Heart left ventricle (tissue), 16 donors: ENCODE measurements around the gene CSTB. TPM values are rescaled to one million over a fixed set of nuclear protein-coding genes. Genes with fewer than 3 reads are reported as not detected.

Source experiments
- ATAC-seq, 4 donors: fragments of 200-7000 bp; cut with Tn5 transposase; one replicate each; pipeline ENCODE4 v1.9.1; 2020 to 2022; ENCODE audit warnings: moderate library complexity in 4 of 4, mild to moderate bottlenecking in 3 of 4, moderate number of reproducible peaks in 1 of 4
- DNase-seq, 5 donors: peaks; one replicate each; pipeline ENCODE4 v3.0.0-alpha.2; 2020
- H3K27ac ChIP-seq, 12 donors: fragments of 200-600 bp; sonication (generic) in 4 of 12; one replicate each; pipeline versions ENCODE4 v1.5.0 to v1.8.0; 2016 to 2022; ENCODE audit warnings: mild to moderate bottlenecking in 2 of 12
- H3K27me3 ChIP-seq, 9 donors: fragments of 200-600 bp; sonication (generic) in 2 of 9; one replicate each; pipeline versions ENCODE4 v1.5.1 to v1.8.0; 2016 to 2022; ENCODE audit warnings: mild to moderate bottlenecking in 3 of 9
- H3K36me3 ChIP-seq, 9 donors: fragments of 200-600 bp; sonication (generic) in 2 of 9; one replicate each; pipeline versions ENCODE4 v1.5.0 to v1.8.0; 2018 to 2022; ENCODE audit warnings: mild to moderate bottlenecking in 2 of 9
- H3K4me1 ChIP-seq, 12 donors: fragments of 200-600 bp; sonication (generic) in 4 of 12; one replicate each; pipeline versions ENCODE4 v1.5.0 to v1.8.0; 2016 to 2022; ENCODE audit warnings: mild to moderate bottlenecking in 3 of 12
- H3K4me3 ChIP-seq, 12 donors: fragments of 200-600 bp; sonication (generic) in 4 of 12; one replicate each; pipeline versions ENCODE4 v1.5.0 to v1.8.0; 2017 to 2022; ENCODE audit warnings: mild to moderate bottlenecking in 9 of 12, moderate library complexity in 4 of 12
- H3K9me3 ChIP-seq, 12 donors: fragments of 200-600 bp; sonication (generic) in 4 of 12; one replicate each; pipeline versions ENCODE4 v1.5.0 to v1.8.0; 2016 to 2022; ENCODE audit warnings: mild to moderate bottlenecking in 1 of 12
- CTCF ChIP-seq, 12 donors: fragments of 200-600 bp; sonication (generic) in 4 of 12; IDR thresholded peaks; one replicate each; pipeline versions ENCODE4 v1.5.0 to v1.8.0; 2018 to 2022; ENCODE audit warnings: antibody characterized with exemption in 12 of 12, mild to moderate bottlenecking in 5 of 12
- POLR2A ChIP-seq, 2 donors: fragments of 450-650 bp; IDR thresholded peaks; one replicate each; pipeline ENCODE4 v1.6.1; 2017; ENCODE audit warnings: antibody characterized with exemption in 2 of 2, mild to moderate bottlenecking in 2 of 2, moderate library complexity in 2 of 2
- WGBS, 4 donors: extraction: QIAGEN DNeasy Blood & Tissue Kit in 2 of 4; methylation state at CpG; one replicate each; pipeline versions ENCODE4 v1.1.5 to v1.1.7; 2013 to 2018; 5-methylcytosine and 5-hydroxymethylcytosine counted together
- intact Hi-C, 10 donors: fragments of 100-400 bp; cut with DNase I; formaldehyde crosslinking; loops; one replicate each; pipeline versions ENCODE4 v1.11.1 to v1.14.2; 2022
- polyA plus RNA-seq, 2 donors: library from polyadenylated mRNA; stranded (reverse); fragments of 200-250 nt; gene quantifications; one replicate each; pipeline ENCODE4 v1.2.3, GENCODE V29; 2013
- total RNA-seq, 9 donors: library from RNA; depleted of rRNA in 2 of 9; stranded (reverse); fragments of >200 nt in 2 of 9; fragmentation: NEBNext Ultra II Directional in 3 of 9; extraction: Animal tissue kit (Norgen Biotek cat#: 25700) in 3 of 9; gene quantifications; one replicate each; pipeline versions ENCODE4 v1.1.0 to v1.2.4, GENCODE V29; 2016 to 2023
- donor health status: ischemic (EF 13 %, LVEDD 7.1; RV severe dilation, severe dysfunction).
- donor health status: healthy with polysubstance abuse.
- donor health status: DM: no; HTN: yes; CAD: no.
- donor health status: DM: no; HTN: no; CAD: no.
- donor health status: ischemic (EF 25% LVEDD 6.9; RV normal size, moderate dysfunction).
- donor health status: ischemic (EF 25% LVEDD 5.7; RV mildly dilated, moderate dysfunction).
- donor health status: healthy.
- donor health status: DM: yes; HTN: yes; CAD: no.
- donor health status: ischemic (EF 35%, LVEDD 5.7; RV mildly dilated, moderate dysfunction).
- donor health status: nonischemic (EF 11% LVEDD 7.7; RV severe dilation, severe dysfunction).
- donor health status: DM: yes; HTN: yes; CAD: no.
- donor health status: PGD.
- donor health status: ischemic (EF 29% LVEDD 5.4; RV normal size, mild dysfunction).
- donor health status: nonischemic (EF 23%, LVEDD 6.1; RV moderate dilation, normal function).

The CSTB gene
- total and polyA plus RNA-seq, 11 donors: 7.8 to 77.0 (median 36.1) TPM

- no peak for DNase-seq
- Histone ChIP-seq H3K36me3 (peaks cover 0 to 24% (median 18%) of the 10 kb centered on the region in 9 donors), H3K27ac (peak overlapping the region in 1 of 12 donors; percentile 0), H3K9me3 (no peaks in the 10 kb centered on the region), H3K4me1 (peaks cover 0 to 32% (median 16%) of the 10 kb centered on the region in 12 donors), H3K4me3 (no peak overlapping the region), H3K27me3 (no peaks in the 10 kb centered on the region)
- intact Hi-C loops: loop anchor here in 2 of 10 donors (10.0 kb wide), 2 partner anchors 46 to 106 kb away; no protein-coding TSS in a partner anchor
- no peak for ATAC-seq
- no peak for TF ChIP-seq CTCF (IDR thresholded peaks at IDR 0.05)
- no peak for TF ChIP-seq POLR2A (IDR thresholded peaks at IDR 0.05)
- 73 to 81% (median 75%) methylated on average over 13 of the region's 13 CpGs for WGBS, 4 donors
These were observed 4.9 kb downstream of the CSTB start for GRCh38 chr21:43771199-43771675.

- H3K9me3 ChIP-seq: no peaks in the 10 kb centered on the region
- intact Hi-C loops: loop anchor here in 2 of 10 donors (10.0 kb wide), 2 partner anchors 45 to 105 kb away; no protein-coding TSS in a partner anchor
These were observed 5.9 kb downstream of the CSTB start for GRCh38 chr21:43770066-43770655.

GRCh38 chr21:43769325-43769958, 6.7 kb downstream of the CSTB start:
- intact Hi-C loops: no loop called here
- no peaks in the 10 kb centered on the region for H3K27me3 ChIP-seq
- H3K36me3 ChIP-seq: peaks cover 0 to 20% (median 16%) of the 10 kb centered on the region in 9 donors
- 90 to 96% (median 93%) methylated on average over 11 of the region's 11 CpGs for WGBS, 4 donors
- no peaks in the 10 kb centered on the region for H3K9me3 ChIP-seq
- H3K4me1 ChIP-seq: peaks cover 0 to 20% (median 8%) of the 10 kb centered on the region in 12 donors
- no peak overlapping the region for H3K27ac ChIP-seq
- TF ChIP-seq CTCF (IDR thresholded peaks at IDR 0.05): no peak
- no peak for TF ChIP-seq POLR2A (IDR thresholded peaks at IDR 0.05)
- H3K4me3 ChIP-seq: no peak overlapping the region
- ATAC-seq (no peak), DNase-seq (no peak)

More at GRCh38 chr21:43770066-43770655, 5.9 kb downstream of the CSTB start:
- WGBS, 4 donors: 84 to 92% (median 90%) methylated on average over 18 to 21 of the region's 21 CpGs
- peaks cover 0 to 28% (median 13%) of the 10 kb centered on the region in 12 donors for H3K4me1 ChIP-seq
- H3K27ac ChIP-seq: no peak overlapping the region
- ATAC-seq (no peak), DNase-seq (no peak)
- TF ChIP-seq POLR2A (IDR thresholded peaks at IDR 0.05): no peak
- TF ChIP-seq CTCF (IDR thresholded peaks at IDR 0.05): no peak
- H3K27me3 ChIP-seq: no peaks in the 10 kb centered on the region
- H3K4me3 ChIP-seq: no peak overlapping the region
- H3K36me3 ChIP-seq: peaks cover 0 to 24% (median 18%) of the 10 kb centered on the region in 9 donors

GRCh38 chr21:43768868-43769167, 7.3 kb downstream of the CSTB start:
- H3K27me3 ChIP-seq: no peaks in the 10 kb centered on the region
- peaks cover 0 to 14% (median 11%) of the 10 kb centered on the region in 9 donors for H3K36me3 ChIP-seq
- no peak overlapping the region for H3K4me3 ChIP-seq
- WGBS, 4 donors: 53 to 77% (median 75%) methylated on average over 7 to 8 of the region's 8 CpGs
- ATAC-seq (no peak), DNase-seq (no peak)
- H3K9me3 ChIP-seq: no peaks in the 10 kb centered on the region
- no peak overlapping the region for H3K27ac ChIP-seq
- no peak for TF ChIP-seq POLR2A (IDR thresholded peaks at IDR 0.05)
- no peak for TF ChIP-seq CTCF (IDR thresholded peaks at IDR 0.05)
- intact Hi-C loops: no loop called here
- peaks cover 0 to 14% (median 2%) of the 10 kb centered on the region in 12 donors for H3K4me1 ChIP-seq
